ENCODE data around the gene PLCD3.

Gene PLCD3

DNA sequence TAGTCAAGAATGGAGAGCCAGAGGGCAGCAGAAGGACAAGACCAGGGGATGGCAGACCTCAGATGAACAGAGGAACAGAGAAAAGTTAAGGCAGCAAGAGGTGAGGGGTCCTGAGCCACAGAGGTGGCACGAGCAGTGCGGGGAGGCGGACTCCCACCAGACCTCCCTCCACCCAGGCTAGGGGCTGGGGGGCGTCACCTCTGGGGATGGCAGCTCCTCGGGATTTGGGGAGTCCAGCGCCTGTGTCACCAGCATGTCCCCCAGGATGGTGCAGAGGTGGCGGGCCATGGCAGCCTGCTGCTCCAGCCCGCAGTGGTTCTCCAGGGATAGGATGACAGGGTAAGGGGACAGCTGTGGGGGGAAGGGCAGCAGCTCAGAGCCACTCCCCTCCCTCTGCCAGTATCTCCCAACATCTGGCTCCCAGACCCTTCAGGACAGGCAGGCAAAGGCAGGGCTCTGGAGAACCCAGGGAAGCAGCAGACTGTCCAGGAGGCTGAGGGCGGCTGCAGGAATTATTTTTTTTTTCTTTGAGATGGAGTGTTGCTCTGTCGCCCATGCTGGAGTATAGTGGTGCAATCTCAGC, 15.8 kb downstream of the PLCD3 start:
- no peaks in the 10 kb centered on the region for H3K27me3 ChIP-seq (ENCODE audit: control insufficient read depth, low read length)
- H3F3A ChIP-seq (ENCODE audit: control insufficient read depth, insufficient read depth) = no peaks in the 10 kb centered on the region
- no peaks in the 10 kb centered on the region for H3K79me2 ChIP-seq (ENCODE audit: control insufficient read depth, low read length)
- no peaks in the 10 kb centered on the region for H3K36me3 ChIP-seq (ENCODE audit: control insufficient read depth, low read length)
- peaks cover 9% of the 10 kb centered on the region for H3K4me1 ChIP-seq (ENCODE audit: control insufficient read depth, low read length)
- H3K4me2 ChIP-seq (ENCODE audit: low read length) = no peak overlapping the region
- TF ChIP-seq, protein P1, sequence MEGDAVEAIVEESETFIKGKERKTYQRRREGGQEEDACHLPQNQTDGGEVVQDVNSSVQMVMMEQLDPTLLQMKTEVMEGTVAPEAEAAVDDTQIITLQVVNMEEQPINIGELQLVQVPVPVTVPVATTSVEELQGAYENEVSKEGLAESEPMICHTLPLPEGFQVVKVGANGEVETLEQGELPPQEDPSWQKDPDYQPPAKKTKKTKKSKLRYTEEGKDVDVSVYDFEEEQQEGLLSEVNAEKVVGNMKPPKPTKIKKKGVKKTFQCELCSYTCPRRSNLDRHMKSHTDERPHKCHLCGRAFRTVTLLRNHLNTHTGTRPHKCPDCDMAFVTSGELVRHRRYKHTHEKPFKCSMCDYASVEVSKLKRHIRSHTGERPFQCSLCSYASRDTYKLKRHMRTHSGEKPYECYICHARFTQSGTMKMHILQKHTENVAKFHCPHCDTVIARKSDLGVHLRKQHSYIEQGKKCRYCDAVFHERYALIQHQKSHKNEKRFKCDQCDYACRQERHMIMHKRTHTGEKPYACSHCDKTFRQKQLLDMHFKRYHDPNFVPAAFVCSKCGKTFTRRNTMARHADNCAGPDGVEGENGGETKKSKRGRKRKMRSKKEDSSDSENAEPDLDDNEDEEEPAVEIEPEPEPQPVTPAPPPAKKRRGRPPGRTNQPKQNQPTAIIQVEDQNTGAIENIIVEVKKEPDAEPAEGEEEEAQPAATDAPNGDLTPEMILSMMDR (IDR thresholded peaks at IDR 0.05; ENCODE audit: low read depth, low read length, poor library complexity, severe bottlenecking) = no peak
- no peak for TF ChIP-seq EZH2phosphoT487 (IDR thresholded peaks at IDR 0.05; ENCODE audit: borderline replicate concordance, low read length)
- no peaks in the 10 kb centered on the region for H3K9me3 ChIP-seq (ENCODE audit: control insufficient read depth, insufficient read depth, low read length)
- H4K20me1 ChIP-seq (ENCODE audit: control insufficient read depth, insufficient read depth, low read depth, low read length) = no peaks in the 10 kb centered on the region
- H3K4me3 ChIP-seq (ENCODE audit: low read length) = no peak overlapping the region
- no peaks in the 10 kb centered on the region for H3K9me2 ChIP-seq (replicated peaks; ENCODE audit: control insufficient read depth, low read length)
- no peak overlapping the region for H3K27ac ChIP-seq (ENCODE audit: low read depth, low read length)

DNA sequence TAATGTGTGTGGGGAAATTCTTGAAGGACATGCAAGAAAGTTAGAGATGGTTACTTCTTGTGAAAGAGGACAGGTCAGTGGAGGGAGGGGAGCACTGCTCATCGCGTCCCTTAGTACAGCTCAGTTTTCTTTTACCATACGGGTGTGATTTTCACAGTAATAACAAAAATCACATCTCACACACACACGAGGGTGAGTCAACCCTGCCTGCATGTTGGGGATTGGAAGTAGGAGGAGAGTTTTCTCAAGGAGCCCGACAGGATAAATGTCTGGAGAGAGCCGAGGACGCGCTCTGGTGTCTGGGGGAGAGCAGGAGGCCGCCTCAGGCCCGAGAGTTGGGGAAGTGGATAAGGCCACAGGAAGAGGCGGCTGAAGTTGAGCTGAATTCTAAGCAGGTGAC, 16.4 kb downstream of the PLCD3 start:
- H3F3A ChIP-seq (ENCODE audit: control insufficient read depth, insufficient read depth) = no peaks in the 10 kb centered on the region
- H3K27ac ChIP-seq (ENCODE audit: low read depth, low read length) = no peak overlapping the region
- no peak overlapping the region for H3K4me2 ChIP-seq (ENCODE audit: low read length)
- peaks cover 15% of the 10 kb centered on the region for H3K4me1 ChIP-seq (ENCODE audit: control insufficient read depth, low read length)
- no peaks in the 10 kb centered on the region for H3K27me3 ChIP-seq (ENCODE audit: control insufficient read depth, low read length)
- TF ChIP-seq, protein P1 (IDR thresholded peaks at IDR 0.05; ENCODE audit: low read depth, low read length, poor library complexity, severe bottlenecking) = no peak
- no peak for TF ChIP-seq EZH2phosphoT487 (IDR thresholded peaks at IDR 0.05; ENCODE audit: borderline replicate concordance, low read length)
- H3K36me3 ChIP-seq (ENCODE audit: control insufficient read depth, low read length) = no peaks in the 10 kb centered on the region
- no peaks in the 10 kb centered on the region for H4K20me1 ChIP-seq (ENCODE audit: control insufficient read depth, insufficient read depth, low read depth, low read length)
- H3K9me3 ChIP-seq (ENCODE audit: control insufficient read depth, insufficient read depth, low read length) = no peaks in the 10 kb centered on the region
- no peak overlapping the region for H3K4me3 ChIP-seq (ENCODE audit: low read length)
- no peaks in the 10 kb centered on the region for H3K79me2 ChIP-seq (ENCODE audit: control insufficient read depth, low read length)
- no peaks in the 10 kb centered on the region for H3K9me2 ChIP-seq (replicated peaks; ENCODE audit: control insufficient read depth, low read length)

DNA sequence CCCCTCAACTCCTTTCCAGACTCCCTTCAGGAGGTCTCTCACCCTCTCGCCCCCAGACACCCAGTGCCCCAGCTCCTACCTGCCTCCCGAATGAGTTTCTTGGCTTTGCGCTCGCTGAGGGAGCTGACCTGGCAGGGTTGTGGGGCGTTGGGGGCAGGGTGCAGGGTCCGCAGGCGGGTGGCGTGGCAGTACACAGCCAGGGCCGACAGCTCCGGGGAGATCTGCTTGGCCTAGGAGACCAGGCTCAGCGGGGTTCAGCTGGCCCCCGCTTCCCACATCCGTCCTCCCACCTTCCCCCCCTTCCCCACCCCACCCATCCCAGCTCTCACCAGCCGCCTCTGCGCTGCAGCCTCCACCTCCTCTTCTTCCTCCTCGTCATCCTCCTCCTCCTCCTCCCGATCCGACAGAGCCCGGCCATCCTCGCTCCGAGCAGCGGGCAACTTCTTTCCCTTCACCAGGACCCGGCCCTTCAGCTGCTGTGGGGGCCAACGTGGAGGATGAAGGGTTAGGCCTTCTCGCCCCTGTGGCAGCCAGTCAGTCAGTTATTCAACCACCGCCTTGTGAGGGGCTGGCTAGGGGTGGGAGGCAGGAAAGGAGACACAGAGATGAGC, 17.2 kb downstream of the PLCD3 start:
- Histone ChIP-seq H3K9me2 (replicated peaks; ENCODE audit: control insufficient read depth, low read length) (no peaks in the 10 kb centered on the region), H3K4me3 (ENCODE audit: low read length) (no peak overlapping the region), H3K27me3 (ENCODE audit: control insufficient read depth, low read length) (no peaks in the 10 kb centered on the region), H3K9me3 (ENCODE audit: control insufficient read depth, insufficient read depth, low read length) (no peaks in the 10 kb centered on the region), H3K27ac (ENCODE audit: low read depth, low read length) (no peak overlapping the region), H3F3A (ENCODE audit: control insufficient read depth, insufficient read depth) (no peaks in the 10 kb centered on the region), H3K36me3 (ENCODE audit: control insufficient read depth, low read length) (no peaks in the 10 kb centered on the region), H3K4me2 (ENCODE audit: low read length) (no peak overlapping the region), H3K4me1 (ENCODE audit: control insufficient read depth, low read length) (peaks cover 15% of the 10 kb centered on the region), H4K20me1 (ENCODE audit: control insufficient read depth, insufficient read depth, low read depth, low read length) (no peaks in the 10 kb centered on the region), H3K79me2 (ENCODE audit: control insufficient read depth, low read length) (no peaks in the 10 kb centered on the region)
- TF ChIP-seq, protein P1 (IDR thresholded peaks at IDR 0.05; ENCODE audit: low read depth, low read length, poor library complexity, severe bottlenecking) = no peak
- no peak for TF ChIP-seq EZH2phosphoT487 (IDR thresholded peaks at IDR 0.05; ENCODE audit: borderline replicate concordance, low read length)

All from DOHH2 (cell line).